ENCODE results near the gene HNRNPDL. TPM values are rescaled to one million over a fixed set of nuclear protein-coding genes. Genes with fewer than 3 reads are reported as not detected.

Gene HNRNPDL
- total and polyA plus RNA-seq, 2 experiments from 2014 or later = 243 to 354 TPM

DNA sequence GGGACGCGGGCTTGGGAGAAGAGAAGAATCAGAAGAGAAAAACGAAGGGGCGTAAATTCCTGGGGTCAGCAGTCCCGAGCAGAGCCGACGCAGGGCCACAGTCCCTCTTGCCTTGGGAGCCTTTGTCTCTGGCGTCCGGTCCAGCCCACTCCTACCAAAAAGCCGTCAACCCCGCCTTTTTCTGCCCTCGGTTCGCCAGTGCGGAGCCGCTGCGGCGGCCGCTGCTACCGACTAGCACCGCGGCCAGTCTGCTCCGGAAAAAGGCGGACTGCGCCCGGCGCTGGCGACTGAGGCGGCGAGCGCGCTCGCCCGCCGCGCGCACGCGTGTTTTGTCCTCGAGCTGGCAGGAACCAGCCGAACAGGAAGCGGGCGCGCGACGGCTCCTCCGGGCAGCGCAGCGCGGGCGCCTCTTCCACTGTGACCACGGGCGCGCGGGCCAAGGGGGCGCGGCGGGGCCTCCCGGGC, 502 bp downstream of the HNRNPDL start:
- H3K27ac ChIP-seq (ENCODE audit: low read depth) = peak overlapping the region; percentile 99
- peak overlapping the region; percentile 99 for H3K4me3 ChIP-seq
- H3K4me2 ChIP-seq = peak overlapping the region; percentile 84
- H3K27ac Mint-ChIP-seq = peak overlapping the region; percentile 100
- H3K4me1 Mint-ChIP-seq = peaks cover 27% of the 10 kb centered on the region
- peak overlapping the region; percentile 100 for H3K4me3 Mint-ChIP-seq
- peak; percentile 5 for ATAC-seq
- peaks cover 5% of the 10 kb centered on the region; the same call in 2 of the 3 replicates for H3K9me3 Mint-ChIP-seq
- peaks cover 72% of the 10 kb centered on the region for H3K36me3 Mint-ChIP-seq (ENCODE audit: low read depth)
- peak; percentile 61 for DNase-seq (ENCODE audit: low spot score)
- H3K79me2 ChIP-seq (replicated peaks; ENCODE audit: insufficient read depth) = peaks cover 89% of the 10 kb centered on the region
- H3K36me3 ChIP-seq (ENCODE audit: insufficient read depth) = peaks cover 48% of the 10 kb centered on the region
- no peak overlapping the region for H2AFZ ChIP-seq
- H3K27me3 Mint-ChIP-seq (ENCODE audit: insufficient read depth, low read depth, poor library complexity) = peaks cover 29% of the 10 kb centered on the region
- no peaks in the 10 kb centered on the region for H3K9me2 ChIP-seq (ENCODE audit: insufficient read depth)
- no peaks in the 10 kb centered on the region for H3K27me3 ChIP-seq (ENCODE audit: insufficient read depth)
- peaks cover 76% of the 10 kb centered on the region for H4K20me1 ChIP-seq (replicated peaks; ENCODE audit: insufficient read depth)
- TF ChIP-seq STAT1 (IDR thresholded peaks at IDR 0.05; ENCODE audit: unreplicated experiment) (no peak), CREB1 (CRISPR knock-in tag; IDR thresholded peaks at IDR 0.05; ENCODE audit: low read depth) (no peak), ZNF114 (CRISPR knock-in tag; IDR thresholded peaks at IDR 0.05) (no peak), ZNF331 (CRISPR knock-in tag; IDR thresholded peaks at IDR 0.05; ENCODE audit: low read depth) (no peak), EZH2 (IDR thresholded peaks at IDR 0.05; ENCODE audit: low read depth, unreplicated experiment) (no peak), POLR2AphosphoS5 (IDR thresholded peaks at IDR 0.05; ENCODE audit: low read depth) (no peak), EZH2phosphoT487 (IDR thresholded peaks at IDR 0.05; ENCODE audit: unreplicated experiment) (no peak), JUNB (IDR thresholded peaks at IDR 0.05; ENCODE audit: unreplicated experiment) (no peak), NANOG (IDR thresholded peaks at IDR 0.05; ENCODE audit: borderline replicate concordance) (no peak)
- TF ChIP-seq, protein P1, sequence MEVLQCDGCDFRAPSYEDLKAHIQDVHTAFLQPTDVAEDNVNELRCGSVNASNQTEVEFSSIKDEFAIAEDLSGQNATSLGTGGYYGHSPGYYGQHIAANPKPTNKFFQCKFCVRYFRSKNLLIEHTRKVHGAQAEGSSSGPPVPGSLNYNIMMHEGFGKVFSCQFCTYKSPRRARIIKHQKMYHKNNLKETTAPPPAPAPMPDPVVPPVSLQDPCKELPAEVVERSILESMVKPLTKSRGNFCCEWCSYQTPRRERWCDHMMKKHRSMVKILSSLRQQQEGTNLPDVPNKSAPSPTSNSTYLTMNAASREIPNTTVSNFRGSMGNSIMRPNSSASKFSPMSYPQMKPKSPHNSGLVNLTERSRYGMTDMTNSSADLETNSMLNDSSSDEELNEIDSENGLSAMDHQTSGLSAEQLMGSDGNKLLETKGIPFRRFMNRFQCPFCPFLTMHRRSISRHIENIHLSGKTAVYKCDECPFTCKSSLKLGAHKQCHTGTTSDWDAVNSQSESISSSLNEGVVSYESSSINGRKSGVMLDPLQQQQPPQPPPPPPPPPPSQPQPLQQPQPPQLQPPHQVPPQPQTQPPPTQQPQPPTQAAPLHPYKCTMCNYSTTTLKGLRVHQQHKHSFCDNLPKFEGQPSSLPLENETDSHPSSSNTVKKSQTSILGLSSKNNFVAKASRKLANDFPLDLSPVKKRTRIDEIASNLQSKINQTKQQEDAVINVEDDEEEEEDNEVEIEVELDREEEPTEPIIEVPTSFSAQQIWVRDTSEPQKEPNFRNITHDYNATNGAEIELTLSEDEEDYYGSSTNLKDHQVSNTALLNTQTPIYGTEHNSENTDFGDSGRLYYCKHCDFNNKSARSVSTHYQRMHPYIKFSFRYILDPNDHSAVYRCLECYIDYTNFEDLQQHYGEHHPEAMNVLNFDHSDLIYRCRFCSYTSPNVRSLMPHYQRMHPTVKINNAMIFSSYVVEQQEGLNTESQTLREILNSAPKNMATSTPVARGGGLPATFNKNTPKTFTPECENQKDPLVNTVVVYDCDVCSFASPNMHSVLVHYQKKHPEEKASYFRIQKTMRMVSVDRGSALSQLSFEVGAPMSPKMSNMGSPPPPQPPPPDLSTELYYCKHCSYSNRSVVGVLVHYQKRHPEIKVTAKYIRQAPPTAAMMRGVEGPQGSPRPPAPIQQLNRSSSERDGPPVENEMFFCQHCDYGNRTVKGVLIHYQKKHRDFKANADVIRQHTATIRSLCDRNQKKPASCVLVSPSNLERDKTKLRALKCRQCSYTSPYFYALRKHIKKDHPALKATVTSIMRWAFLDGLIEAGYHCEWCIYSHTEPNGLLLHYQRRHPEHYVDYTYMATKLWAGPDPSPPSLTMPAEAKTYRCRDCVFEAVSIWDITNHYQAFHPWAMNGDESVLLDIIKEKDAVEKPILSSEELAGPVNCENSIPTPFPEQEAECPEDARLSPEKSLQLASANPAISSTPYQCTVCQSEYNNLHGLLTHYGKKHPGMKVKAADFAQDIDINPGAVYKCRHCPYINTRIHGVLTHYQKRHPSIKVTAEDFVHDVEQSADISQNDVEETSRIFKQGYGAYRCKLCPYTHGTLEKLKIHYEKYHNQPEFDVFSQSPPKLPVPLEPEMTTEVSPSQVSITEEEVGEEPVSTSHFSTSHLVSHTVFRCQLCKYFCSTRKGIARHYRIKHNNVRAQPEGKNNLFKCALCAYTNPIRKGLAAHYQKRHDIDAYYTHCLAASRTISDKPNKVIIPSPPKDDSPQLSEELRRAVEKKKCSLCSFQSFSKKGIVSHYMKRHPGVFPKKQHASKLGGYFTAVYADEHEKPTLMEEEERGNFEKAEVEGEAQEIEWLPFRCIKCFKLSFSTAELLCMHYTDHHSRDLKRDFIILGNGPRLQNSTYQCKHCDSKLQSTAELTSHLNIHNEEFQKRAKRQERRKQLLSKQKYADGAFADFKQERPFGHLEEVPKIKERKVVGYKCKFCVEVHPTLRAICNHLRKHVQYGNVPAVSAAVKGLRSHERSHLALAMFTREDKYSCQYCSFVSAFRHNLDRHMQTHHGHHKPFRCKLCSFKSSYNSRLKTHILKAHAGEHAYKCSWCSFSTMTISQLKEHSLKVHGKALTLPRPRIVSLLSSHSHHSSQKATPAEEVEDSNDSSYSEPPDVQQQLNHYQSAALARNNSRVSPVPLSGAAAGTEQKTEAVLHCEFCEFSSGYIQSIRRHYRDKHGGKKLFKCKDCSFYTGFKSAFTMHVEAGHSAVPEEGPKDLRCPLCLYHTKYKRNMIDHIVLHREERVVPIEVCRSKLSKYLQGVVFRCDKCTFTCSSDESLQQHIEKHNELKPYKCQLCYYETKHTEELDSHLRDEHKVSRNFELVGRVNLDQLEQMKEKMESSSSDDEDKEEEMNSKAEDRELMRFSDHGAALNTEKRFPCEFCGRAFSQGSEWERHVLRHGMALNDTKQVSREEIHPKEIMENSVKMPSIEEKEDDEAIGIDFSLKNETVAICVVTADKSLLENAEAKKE (CRISPR knock-in tag; IDR thresholded peaks at IDR 0.05) = no peak
- TF ChIP-seq, protein P2, sequence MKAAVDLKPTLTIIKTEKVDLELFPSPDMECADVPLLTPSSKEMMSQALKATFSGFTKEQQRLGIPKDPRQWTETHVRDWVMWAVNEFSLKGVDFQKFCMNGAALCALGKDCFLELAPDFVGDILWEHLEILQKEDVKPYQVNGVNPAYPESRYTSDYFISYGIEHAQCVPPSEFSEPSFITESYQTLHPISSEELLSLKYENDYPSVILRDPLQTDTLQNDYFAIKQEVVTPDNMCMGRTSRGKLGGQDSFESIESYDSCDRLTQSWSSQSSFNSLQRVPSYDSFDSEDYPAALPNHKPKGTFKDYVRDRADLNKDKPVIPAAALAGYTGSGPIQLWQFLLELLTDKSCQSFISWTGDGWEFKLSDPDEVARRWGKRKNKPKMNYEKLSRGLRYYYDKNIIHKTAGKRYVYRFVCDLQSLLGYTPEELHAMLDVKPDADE (IDR thresholded peaks at IDR 0.05) = no peak
- TF ChIP-seq, protein P3, sequence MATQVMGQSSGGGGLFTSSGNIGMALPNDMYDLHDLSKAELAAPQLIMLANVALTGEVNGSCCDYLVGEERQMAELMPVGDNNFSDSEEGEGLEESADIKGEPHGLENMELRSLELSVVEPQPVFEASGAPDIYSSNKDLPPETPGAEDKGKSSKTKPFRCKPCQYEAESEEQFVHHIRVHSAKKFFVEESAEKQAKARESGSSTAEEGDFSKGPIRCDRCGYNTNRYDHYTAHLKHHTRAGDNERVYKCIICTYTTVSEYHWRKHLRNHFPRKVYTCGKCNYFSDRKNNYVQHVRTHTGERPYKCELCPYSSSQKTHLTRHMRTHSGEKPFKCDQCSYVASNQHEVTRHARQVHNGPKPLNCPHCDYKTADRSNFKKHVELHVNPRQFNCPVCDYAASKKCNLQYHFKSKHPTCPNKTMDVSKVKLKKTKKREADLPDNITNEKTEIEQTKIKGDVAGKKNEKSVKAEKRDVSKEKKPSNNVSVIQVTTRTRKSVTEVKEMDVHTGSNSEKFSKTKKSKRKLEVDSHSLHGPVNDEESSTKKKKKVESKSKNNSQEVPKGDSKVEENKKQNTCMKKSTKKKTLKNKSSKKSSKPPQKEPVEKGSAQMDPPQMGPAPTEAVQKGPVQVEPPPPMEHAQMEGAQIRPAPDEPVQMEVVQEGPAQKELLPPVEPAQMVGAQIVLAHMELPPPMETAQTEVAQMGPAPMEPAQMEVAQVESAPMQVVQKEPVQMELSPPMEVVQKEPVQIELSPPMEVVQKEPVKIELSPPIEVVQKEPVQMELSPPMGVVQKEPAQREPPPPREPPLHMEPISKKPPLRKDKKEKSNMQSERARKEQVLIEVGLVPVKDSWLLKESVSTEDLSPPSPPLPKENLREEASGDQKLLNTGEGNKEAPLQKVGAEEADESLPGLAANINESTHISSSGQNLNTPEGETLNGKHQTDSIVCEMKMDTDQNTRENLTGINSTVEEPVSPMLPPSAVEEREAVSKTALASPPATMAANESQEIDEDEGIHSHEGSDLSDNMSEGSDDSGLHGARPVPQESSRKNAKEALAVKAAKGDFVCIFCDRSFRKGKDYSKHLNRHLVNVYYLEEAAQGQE (IDR thresholded peaks at IDR 0.05; ENCODE audit: unreplicated experiment) = no peak
- TF ChIP-seq, protein P4, sequence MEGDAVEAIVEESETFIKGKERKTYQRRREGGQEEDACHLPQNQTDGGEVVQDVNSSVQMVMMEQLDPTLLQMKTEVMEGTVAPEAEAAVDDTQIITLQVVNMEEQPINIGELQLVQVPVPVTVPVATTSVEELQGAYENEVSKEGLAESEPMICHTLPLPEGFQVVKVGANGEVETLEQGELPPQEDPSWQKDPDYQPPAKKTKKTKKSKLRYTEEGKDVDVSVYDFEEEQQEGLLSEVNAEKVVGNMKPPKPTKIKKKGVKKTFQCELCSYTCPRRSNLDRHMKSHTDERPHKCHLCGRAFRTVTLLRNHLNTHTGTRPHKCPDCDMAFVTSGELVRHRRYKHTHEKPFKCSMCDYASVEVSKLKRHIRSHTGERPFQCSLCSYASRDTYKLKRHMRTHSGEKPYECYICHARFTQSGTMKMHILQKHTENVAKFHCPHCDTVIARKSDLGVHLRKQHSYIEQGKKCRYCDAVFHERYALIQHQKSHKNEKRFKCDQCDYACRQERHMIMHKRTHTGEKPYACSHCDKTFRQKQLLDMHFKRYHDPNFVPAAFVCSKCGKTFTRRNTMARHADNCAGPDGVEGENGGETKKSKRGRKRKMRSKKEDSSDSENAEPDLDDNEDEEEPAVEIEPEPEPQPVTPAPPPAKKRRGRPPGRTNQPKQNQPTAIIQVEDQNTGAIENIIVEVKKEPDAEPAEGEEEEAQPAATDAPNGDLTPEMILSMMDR (conservative IDR thresholded peaks at IDR 0.05; ENCODE audit: low read depth in 2 of 2) = no peak
- peaks cover 37% of the 10 kb centered on the region for H3F3A ChIP-seq (replicated peaks; ENCODE audit: low read depth)
- H3K4me1 ChIP-seq (ENCODE audit: insufficient read depth) = peaks cover 34% of the 10 kb centered on the region

Data from GM23338 (cell line).